HPDE6-E6E7 (cell line): Measurements from ENCODE around the gene AKR7A3.
"Not testable (repeated sequence)": the region's sequence is repeated elsewhere in the genome, so short reads cannot be mapped to it uniquely, and the experiment has no call there.

Experiments
- DNase-seq: peaks from one replicate; pipeline ENCODE4 v3.0.0; 2011; ENCODE audit warnings: missing footprints; ENCODE audit errors: extremely low spot score

The AKR7A3 gene

DNA sequence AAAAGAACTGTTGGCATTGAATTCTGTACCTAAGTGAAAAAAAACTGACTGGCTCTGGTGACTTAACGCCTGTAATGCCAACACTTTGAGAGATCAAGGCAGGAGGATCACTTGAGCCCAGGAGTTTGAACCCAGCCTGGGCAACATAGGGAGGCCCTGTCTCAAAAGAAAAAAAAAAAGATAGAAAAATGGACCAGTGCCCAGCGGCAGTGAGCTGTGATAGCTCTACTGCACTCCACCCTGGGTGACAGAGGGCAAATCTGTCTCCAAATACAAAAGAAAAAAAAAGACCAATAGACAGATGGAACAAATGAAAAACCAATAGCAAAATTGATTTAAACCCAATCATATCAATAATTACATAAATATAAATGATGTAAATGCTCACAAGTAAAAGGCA, 674 bp upstream of the AKR7A3 start:
- DNase-seq, result no peak

DNA sequence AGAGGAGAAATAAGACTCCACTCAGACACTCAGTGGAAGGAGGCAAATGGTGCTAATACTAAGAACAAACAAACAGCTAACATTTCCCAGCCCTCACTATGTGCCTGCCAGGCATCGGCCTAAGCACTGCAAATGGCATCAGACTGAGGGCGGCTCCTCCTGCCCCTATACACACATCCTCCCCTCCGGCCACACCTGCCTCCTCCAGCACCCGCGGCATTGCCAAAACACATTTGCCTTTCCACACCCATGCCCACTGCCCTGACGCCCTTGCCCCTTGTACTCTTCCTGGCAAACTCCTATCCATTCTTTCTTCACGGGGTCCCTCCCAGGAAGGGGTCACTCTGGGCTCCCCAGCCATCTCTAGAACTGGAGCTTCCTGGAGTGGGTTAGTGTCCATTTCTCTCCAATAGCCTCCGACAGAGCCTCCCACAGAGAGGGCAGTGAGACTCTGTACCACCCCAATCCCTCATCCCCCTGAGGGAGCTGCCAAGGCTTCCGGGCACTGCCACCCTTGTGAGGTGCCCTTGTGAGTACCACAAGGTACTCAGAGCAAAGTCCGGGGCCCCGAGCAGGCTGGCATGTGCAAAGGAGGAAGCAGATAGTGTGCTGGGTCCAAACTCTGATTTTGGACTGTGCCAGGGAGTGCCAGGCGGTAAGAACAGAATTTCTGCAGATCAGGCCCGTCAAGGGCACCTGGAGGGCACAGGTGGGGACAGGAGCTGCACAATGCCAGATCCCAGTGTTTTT, 959 bp downstream of the AKR7A3 start:
- no peak for DNase-seq

DNA sequence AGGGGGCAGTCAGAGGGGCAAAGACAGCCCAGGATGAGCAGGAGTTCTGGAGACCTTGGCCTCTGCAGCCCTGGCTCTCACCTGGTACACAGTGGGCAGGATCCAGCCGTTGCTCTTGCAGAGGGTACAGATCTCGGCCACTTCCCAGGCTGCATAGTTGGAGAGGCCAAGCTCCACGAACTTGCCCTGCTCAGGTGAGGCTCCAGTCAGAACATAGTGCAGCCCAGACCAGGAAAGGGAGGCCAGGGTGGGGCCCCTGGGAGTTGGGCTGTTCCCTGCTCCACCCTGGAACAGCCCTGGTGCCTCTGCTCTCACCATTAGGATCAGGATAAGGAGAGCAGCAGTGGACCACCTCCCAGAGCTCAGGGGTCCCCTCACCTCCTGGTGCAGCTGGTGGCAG, 2.8 kb downstream of the AKR7A3 start:
- not testable (repeated sequence) for DNase-seq

DNA sequence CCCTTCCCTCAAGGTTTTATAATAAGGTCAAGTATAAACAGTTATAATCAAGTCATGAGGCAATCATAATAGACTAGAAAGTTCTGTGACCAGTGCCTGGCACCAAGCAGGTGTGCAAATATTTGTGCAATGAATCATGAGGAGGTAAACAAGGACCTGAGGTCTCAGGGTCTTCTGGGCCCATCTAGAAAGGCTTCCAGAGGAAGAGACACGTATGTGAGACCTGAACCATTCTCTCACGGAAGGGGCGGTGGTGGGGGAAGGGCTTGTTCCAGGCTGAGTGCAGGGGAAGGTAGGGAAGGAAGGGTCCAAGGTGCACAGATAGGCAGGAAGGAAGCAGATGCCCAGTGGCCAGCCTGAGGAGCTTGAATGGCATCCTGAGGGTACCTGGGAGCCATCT, 3.2 kb downstream of the AKR7A3 start:
- not testable (repeated sequence) for DNase-seq

DNA sequence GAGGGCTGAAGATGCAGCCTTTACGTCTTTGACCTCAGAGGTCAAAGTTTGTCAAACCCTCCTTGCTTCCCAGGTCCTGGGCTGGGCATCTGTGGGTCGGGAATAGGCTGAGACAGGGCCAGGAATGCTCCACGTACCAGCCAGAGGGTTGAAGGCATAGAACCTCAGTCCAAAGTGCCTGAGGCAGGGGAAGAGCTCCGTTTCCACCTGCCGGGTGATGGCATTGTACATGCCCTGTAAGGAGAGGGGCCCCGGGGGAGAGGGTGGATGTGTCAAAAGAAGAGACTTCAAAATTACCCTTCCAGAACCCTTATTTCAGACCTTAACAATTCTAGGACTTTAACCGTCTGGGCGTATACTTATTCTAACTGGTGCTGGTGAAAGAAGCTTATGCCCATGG, 3.7 kb downstream of the AKR7A3 start:
- no peak for DNase-seq

DNA sequence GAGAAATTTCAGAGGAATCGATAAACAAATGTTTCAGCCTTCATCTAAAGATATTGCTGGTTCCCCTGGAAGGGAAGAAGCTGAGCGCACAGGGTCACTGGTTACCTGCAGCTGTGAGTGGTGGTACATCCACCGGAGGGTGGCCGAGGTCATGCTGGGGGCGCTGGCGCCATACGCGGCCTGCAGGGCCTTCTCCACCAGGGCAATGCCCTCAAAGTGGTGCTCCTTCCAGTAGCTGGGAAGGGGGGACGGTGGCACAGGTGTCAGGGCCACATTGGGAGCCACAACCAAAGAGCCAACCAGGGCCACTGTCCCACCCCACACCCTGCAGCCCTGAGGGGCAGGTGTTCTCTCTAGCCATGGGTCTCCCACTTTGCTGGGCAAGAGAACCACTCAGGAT, 4.7 kb downstream of the AKR7A3 start:
- DNase-seq, result no peak

DNA sequence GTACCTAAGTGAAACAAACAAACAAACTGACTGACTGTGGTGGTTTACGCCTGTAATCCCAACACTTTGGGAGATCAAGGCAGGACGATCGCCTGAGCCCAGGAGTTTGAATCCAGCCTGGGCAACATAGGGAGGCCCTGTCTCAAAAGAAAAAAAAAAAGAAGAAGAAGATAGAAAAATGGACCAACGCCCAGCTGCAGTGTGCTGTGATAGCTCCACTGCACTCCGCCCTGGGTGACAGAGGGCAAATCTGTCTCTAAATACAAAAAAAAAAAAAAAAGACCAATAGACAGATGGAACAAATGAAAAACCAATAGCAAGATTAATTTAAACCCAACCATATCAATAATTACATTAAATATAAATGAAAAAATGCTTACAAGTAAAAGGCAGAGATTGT, 13.9 kb downstream of the AKR7A3 start:
- DNase-seq, result no peak

DNA sequence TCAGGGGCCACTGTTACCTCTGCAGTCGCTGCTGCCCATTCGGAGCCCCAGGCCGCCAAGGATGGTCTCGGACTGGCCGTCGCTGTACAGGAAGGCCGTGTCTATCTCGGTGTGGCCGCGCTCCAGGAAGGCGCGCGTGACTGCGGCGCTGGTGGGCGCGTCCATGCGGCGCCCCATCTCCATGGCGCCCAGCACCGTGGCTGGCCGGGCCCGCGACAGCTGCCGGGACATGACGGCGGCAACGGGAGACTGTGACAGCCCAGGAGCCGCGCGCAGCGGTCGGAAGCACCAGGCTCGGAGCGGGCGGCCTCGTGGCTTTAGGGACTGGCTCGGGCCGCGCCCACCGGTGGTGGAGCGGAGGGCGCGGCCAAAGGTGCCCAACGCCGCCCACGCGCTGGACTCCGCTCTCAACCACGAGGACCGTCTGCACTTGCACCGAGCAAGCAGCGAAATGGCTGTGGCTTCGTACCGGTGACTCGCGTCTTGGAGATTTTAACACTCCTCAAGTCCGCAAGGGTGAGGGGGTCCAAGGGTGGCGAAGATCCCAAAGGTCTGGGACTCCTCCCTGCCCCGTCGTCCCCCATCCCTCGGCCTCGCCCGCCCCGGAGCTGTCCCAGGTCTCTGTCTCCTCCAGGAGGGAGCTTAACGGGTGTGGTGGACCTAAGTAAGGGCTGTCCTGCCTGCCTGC, 14.6 kb downstream of the AKR7A3 start:
- DNase-seq, result not testable (repeated sequence)

DNA sequence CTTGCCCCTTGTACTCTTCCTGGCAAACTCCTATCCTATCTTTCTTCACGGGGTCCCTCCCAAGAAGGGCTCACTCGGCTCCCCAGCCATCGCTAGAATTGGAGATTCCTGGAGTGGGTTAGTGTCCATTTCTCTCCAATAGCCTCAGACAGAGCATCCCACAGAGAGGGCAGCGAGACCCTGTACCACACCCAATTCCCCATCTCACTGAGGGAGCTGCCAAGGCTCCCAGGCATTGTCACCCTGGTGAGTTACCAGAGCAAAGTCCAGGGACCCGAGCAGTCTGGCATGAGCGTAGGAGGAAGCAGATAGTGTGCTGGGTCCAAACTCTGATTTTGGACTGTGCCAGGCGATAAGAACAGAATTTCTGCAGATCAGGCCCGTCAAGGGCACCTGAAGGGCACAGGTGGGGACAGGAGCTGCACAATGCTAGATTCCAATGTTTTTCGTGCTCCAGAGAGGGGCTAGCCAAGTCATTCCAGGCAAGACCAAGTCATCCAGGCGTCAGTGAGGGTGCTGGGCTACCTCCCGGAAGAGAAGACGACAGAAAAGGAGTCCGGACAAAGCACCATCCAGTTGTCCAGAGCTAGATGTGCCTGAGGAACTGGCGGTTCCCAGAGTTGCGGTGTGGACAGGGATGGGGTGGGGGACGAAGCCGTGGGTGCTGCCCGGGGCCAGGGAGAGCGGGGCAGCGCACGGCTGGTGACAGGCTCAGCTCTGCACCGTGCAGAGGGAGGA, 15.3 kb downstream of the AKR7A3 start:
- no peak for DNase-seq

DNA sequence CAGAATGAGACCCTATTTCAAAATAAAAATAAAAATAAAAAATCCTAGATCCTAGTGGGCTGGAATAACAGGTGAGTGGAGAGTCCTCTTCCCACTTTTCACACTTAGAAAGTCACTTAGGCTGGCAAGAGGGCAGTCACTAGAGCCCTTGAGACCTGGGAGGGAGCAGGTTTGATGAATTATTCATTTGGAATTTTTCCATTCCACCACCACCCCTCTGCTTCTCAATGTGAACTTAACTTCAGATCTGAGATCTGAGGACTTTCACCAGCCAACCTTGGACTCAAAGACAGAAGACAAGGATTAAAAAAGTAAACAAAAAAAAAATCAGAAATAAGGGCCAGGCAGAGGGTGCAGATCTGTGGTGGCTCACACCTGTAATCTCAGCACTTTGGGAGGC, 16.5 kb downstream of the AKR7A3 start:
- DNase-seq, result no peak

DNA sequence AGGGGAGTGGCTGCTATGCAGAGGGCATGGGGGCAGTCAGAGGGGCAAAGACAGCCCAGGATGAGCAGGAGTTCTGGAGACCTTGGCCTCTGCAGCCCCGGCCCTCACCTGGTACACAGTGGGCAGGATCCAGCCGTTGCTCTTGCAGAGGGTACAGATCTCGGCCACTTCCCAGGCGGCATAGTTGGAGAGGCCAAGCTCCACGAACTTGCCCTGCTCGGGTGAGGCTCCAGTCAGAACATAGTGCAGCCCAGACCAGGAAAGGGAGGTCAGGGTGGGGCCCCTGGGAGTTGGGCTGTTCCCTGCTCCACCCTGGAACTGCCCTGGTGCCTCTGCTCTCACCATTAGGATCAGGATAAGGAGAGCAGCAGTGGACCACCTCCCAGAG, 18.2 kb downstream of the AKR7A3 start:
- DNase-seq, result not testable (repeated sequence)

DNA sequence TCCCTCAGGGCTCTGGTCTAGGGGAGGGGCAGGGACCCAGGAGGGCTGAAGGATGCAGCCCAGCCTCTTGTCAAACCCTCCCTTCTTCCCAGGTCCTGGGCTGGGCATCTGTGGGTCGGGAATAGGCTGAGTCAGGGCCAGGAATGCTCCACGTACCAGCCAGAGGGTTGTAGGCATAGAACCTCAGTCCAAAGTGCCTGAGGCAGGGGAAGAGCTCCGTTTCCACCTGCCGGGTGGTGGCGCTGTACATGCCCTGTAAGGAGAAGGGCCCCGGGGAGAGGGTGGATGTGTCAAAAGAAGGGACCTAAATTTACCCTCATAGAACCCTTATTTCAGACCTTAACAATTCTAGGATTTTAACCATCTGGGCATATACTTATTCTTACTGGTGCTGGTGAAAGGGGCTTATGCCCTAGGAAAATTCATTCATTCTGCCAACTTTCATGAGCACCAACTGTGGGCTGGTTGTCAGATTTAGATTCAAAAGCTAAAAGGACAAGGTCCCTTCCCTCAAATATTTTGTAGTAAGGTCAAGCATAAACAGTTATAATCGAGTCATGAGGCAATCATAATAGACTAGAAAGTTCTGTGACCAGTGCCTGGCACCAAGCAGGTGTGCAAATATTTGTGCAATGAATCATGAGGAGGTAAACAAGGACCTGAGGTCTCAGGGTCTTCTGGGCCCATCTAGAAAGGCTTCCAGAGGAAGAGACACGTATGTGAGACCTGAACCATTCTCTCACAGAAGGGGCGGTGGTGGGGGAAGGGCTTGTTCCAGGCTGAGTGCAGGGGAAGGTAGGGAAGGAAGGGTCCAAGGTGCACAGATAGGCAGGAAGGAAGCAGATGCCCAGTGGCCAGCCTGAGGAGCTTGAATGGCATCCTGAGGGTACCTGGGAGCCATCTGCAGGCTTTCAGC, 18.9 kb downstream of the AKR7A3 start:
- DNase-seq, result not testable (repeated sequence)

DNA sequence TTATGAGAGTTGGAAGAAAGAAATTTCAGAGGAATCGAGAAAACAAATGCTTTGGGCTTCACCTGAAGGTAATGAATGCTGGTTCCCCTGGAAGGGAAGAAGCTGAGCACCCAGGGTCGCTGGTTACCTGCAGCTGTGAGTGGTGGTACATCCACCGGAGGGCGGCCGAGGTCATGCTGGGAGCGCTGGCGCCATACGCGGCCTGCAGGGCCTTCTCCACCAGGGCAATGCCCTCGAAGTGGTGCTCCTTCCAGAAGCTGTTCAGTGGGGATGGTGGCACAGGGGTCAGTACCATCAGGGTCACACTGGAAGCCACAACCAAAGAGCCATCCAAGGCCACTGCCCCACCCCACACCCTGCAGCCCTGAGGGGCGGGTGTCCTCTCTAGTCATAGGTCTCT, 20.1 kb downstream of the AKR7A3 start:
- no peak for DNase-seq

DNA sequence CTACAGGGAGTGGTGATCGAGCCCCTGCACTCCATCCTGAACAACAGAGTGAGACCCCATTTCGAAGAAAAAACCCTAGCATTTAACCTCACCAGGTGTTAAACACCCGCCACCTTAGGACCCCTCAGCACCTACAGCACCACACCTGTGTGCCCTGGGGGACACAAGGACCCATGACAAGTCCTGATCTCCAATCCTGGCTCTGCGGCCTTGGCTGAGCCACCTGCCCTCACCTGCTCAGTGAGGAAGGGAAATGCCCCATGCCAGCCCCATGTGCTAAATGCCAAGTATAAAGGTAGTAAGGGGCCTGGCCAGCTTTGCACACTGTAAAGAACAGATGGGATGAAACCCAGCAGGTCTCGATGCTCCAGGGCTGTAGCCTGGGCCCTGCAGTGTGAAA, 25.8 kb downstream of the AKR7A3 start:
- DNase-seq, result no peak

DNA sequence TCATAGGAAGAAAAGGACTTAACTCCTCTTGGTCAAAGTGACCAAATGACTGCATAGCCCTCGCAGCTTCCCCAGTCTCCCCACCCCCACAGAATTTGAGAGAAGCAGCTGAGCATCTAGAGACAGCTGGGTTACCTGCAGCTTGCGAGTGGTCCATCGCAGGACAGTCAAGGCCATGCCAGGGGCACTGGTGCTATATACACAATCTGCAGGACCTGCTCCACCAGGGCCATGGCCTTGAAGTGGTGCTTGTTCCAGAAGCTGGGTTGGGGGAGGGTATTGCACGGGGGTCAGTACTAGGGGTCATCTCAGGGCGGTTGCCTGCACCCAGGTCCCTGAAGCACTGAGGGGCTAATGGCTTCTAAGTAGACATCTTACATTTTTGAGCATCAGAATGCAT, 26.5 kb downstream of the AKR7A3 start:
- no peak for DNase-seq

DNA sequence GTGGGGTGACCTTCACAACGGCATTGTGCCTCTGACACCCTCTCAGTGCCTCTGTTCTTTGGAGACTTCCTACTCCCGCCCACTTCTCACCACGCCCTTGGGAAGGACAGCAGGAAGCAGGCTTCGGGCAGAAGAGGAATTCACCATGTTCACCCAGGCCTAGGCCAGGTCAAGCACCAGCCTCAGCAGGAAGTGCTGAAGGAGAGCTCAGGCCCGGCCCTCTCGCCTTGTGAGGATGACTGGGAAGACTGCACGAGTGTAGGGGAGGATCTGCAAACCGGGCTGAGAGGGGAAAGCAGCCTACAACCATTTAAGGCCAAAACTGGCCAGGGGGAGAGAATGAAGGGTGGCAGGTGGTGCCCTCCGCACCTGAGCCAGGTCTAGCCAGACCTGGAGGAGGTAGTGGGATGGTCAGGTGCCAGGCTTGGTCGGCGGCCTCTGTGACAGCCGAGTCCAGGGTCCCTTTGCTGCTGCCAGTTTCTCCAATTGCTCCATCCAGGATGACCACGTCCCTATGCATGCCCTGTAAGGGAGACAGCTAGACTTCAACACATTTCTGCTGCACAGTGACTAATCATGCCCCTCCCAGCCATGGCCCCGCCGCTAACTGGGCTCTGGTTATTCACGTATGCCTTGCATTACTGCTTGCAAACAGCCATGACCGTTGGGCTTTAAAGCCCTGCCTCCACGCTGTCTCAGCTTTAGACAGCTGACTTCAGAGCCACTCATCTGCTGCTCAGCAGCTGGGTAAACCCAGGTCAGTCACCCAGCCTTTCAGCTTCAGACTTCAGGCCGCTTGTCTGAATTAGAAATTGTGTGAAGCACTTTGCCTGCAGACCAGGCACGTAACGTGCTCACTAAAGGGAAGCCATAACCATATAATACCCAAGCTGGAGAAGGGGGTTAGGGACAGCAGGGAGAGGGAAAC, 28.1 kb downstream of the AKR7A3 start:
- peak; percentile 90 for DNase-seq

DNA sequence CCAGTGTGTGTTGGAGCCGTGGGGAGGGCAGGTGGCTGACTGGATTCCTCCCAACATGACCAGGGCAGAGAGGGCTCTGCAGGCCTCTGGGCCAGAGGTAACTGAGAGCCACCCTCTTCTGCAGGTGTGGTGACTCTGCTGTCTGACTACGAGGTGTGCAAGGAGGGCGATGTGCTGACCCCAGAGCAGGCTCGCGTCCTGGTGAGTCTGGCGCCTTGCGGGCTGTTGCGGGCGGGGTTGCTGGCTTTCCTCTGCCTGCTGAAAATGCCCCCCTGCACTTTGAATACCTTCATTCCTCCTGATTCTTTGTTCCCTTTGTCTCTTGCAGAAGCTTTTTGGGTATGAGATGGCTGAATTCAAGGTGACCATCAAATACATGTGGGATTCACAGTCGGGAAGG, 30.2 kb downstream of the AKR7A3 start:
- DNase-seq, result no peak

DNA sequence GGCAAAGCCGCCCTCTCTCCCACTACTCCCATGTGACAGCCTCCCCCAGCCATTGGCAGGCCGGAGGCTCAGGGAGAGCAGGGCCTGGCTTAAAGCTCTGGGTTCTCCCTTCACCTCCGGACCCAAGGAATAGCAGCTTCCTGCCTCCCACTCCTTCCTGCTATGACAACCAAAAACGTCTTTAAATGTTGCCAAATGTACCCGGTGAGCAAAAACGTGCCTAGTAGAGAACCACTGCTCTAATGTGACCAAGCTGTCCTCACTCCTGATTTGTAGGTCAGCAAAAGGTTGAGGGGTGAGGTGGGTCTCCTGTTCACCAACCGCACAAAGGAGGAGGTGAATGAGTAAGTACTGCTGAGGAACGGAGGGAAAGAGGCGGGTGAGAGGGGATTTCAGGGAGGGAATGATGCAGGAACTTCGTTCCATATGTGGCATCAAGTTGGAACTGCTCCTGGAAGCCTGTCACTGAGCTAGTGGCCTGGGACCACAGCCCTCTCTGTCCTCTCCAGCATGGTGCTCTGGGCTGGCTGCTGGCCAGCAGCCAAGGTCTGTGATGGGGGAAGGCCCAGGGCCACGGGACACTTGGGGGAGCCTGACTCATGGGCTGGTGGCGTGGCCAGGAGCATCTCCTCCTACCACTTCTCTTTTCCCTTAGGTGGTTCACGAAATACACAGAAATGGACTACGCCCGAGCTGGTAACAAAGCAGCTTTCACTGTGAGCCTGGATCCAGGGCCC, 31.2 kb downstream of the AKR7A3 start:
- no peak for DNase-seq

DNA sequence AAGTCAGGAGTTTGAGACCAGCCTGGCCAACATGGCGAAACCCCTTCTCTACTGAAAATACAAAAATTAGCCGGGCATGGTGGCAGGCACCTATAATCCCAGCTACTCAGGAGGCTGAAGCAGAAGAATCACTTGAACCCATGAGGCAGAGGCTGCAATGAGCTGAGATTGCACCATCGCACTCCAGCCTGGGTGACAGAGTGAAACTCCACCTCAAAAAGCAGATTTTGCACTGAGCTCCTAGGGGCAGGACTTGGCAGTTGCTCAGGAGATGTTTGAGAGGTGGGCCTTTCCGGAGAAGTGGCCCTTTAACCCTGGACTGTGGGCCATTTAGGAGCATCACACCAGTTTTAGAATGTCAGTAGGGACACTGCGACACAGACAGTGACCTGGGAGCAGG, 32.3 kb downstream of the AKR7A3 start:
- not testable (repeated sequence) for DNase-seq

DNA sequence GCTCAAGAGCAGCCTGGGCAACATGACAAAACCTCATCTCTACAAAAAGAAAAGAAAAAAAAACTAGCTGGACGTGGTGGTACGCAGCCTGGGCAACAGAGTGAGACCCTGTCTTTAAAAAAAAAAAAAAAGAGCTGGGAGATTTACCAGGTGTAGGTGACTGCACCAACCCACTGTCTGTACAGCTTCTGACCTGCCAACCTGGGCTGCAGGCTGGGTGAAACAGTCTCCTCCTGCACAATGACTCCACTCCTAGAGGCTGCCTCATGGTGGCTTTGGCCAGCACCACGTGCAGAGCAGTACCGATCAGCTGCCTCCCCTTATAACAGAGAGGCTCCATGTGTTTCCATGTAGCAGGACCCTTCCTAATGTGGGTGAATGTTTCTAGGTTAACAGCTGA, 33.3 kb downstream of the AKR7A3 start:
- DNase-seq, result no peak
